GM12892 (cell line): ENCODE data around the gene MAN1A1.

ENCODE experiments used
- POLR2A ChIP-seq: IDR thresholded peaks from 2 replicates; pipeline ENCODE4 v1.6.1; 2011; ENCODE audit warnings: low read depth, low read length, control low read depth
- POLR2AphosphoS5 ChIP-seq: IDR thresholded peaks from 2 replicates; pipeline ENCODE4 v1.6.1; 2011; ENCODE audit warnings: low read depth, low read length, control low read depth

DNA sequence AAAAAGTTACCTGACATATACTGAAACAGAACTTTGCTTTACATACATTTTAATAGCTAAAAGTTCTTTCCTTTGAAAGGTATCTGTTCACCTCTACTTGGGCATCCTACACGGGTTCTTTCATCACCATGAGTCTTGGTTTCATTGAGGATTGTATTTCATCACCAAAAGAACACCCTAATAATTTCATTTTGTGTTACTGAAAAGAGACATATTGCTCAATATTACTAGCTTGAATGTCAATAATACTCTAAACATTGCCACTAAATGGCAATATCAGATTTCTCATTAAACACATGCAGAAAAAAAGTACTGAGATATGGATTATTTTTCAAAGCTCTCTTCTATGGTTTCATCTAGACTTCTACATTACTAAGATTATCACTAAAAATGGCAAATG, 30.8 kb downstream of the MAN1A1 start:
- no peak for TF ChIP-seq POLR2A
- TF ChIP-seq POLR2AphosphoS5, result no peak
